H9 (cell line): ENCODE data around the gene THBS2. TPM values are rescaled to one million over a fixed set of nuclear protein-coding genes. Genes with fewer than 3 reads are reported as not detected.

Source experiments
- DNase-seq: peaks from one replicate; pipeline ENCODE4 v3.0.0-alpha.2; 2017
- H2AFZ ChIP-seq: one replicate; pipeline ENCODE4 v1.6.1; 2013; ENCODE audit warnings: mild to moderate bottlenecking, low read length, control low read depth, moderate library complexity
- H2AK5ac ChIP-seq: 2 replicates; pipeline ENCODE4 v1.6.1; 2013; ENCODE audit warnings: low read length, control low read depth, mixed read lengths; ENCODE audit not compliant: insufficient read length
- H2BK120ac ChIP-seq: one replicate; pipeline ENCODE4 v1.6.1; 2013; ENCODE audit warnings: low read depth, mild to moderate bottlenecking, low read length, control low read depth, inconsistent platforms; ENCODE audit not compliant: poor library complexity, severe bottlenecking
- H2BK12ac ChIP-seq: 2 replicates; pipeline ENCODE4 v1.6.1; 2013; ENCODE audit warnings: low read length, control low read depth, mixed read lengths, low read depth; ENCODE audit not compliant: insufficient read length
- H2BK15ac ChIP-seq: 2 replicates; pipeline ENCODE4 v1.6.1; 2013; ENCODE audit warnings: low read depth, low read length, control low read depth
- H2BK20ac ChIP-seq: one replicate; pipeline ENCODE4 v1.6.1; 2013; ENCODE audit warnings: low read depth, mild to moderate bottlenecking, low read length, control low read depth, inconsistent platforms; ENCODE audit not compliant: poor library complexity, severe bottlenecking
- H2BK5ac ChIP-seq: 2 replicates; pipeline ENCODE4 v1.6.1; 2013; ENCODE audit warnings: low read length, control low read depth, mixed read lengths; ENCODE audit not compliant: insufficient read length
- H3K14ac ChIP-seq: 2 replicates; pipeline ENCODE4 v1.6.1; 2013; ENCODE audit warnings: low read length, control low read depth; ENCODE audit not compliant: insufficient read depth
- H3K18ac ChIP-seq: 2 replicates; pipeline ENCODE4 v1.6.1; 2013; ENCODE audit warnings: low read depth, mild to moderate bottlenecking, mixed read lengths, low read length, control low read depth; ENCODE audit not compliant: insufficient read length
- H3K23ac ChIP-seq: 2 replicates; pipeline ENCODE4 v1.6.1; 2013; ENCODE audit warnings: low read length, control low read depth, mixed read lengths, low read depth; ENCODE audit not compliant: insufficient read length
- H3K23me2 ChIP-seq: 2 replicates; pipeline ENCODE4 v1.6.1; 2013; ENCODE audit warnings: low read depth, mild to moderate bottlenecking, mixed read lengths, low read length, control low read depth; ENCODE audit not compliant: insufficient read length, poor library complexity, severe bottlenecking
- H3K27ac ChIP-seq: 2 replicates; pipeline ENCODE4 v1.5.1; 2013; ENCODE audit warnings: low read length, control low read depth, mixed read lengths, low read depth; ENCODE audit not compliant: insufficient read length
- H3K27me3 ChIP-seq: 2 replicates; pipeline ENCODE4 v1.6.1; 2013; ENCODE audit warnings: low read length, control low read depth, inconsistent platforms; ENCODE audit not compliant: insufficient read depth
- H3K4ac ChIP-seq: 2 replicates; pipeline ENCODE4 v1.6.1; 2013; ENCODE audit warnings: low read depth, mild to moderate bottlenecking, control low read depth, inconsistent platforms, low read length, moderate library complexity
- H3K4me1 ChIP-seq: 2 replicates; pipeline ENCODE4 v1.6.1; 2013; ENCODE audit warnings: low read length, control low read depth, inconsistent platforms; ENCODE audit not compliant: insufficient read depth
- H3K4me2 ChIP-seq: 2 replicates; pipeline ENCODE4 v1.6.1; 2013; ENCODE audit warnings: low read length, control low read depth, mixed read lengths; ENCODE audit not compliant: insufficient read length, insufficient read depth
- H3K56ac ChIP-seq: 2 replicates; pipeline ENCODE4 v1.6.1; 2013; ENCODE audit warnings: low read depth, mild to moderate bottlenecking, mixed read lengths, low read length, control low read depth; ENCODE audit not compliant: insufficient read length
- H3K79me1 ChIP-seq: 2 replicates; pipeline ENCODE4 v1.6.1; 2013; ENCODE audit warnings: low read depth, mild to moderate bottlenecking, moderate library complexity, low read length, control low read depth, inconsistent platforms; ENCODE audit not compliant: insufficient read depth, poor library complexity, severe bottlenecking
- H3K79me2 ChIP-seq: 2 replicates; pipeline ENCODE4 v1.6.1; 2013; ENCODE audit warnings: low read length, control low read depth, inconsistent platforms; ENCODE audit not compliant: insufficient read depth
- H3K9ac ChIP-seq: 2 replicates; pipeline ENCODE4 v1.6.1; 2013; ENCODE audit warnings: low read length, control low read depth, mixed read lengths; ENCODE audit not compliant: insufficient read length; ENCODE audit errors: extremely low read depth
- H3K9me3 ChIP-seq: one replicate; pipeline ENCODE4 v1.6.1; 2013; ENCODE audit warnings: low read depth, low read length, inconsistent platforms; ENCODE audit not compliant: control insufficient read depth
- H3T11ph ChIP-seq: one replicate; pipeline ENCODE4 v1.6.1; 2013; ENCODE audit warnings: mild to moderate bottlenecking, low read length, control low read depth, inconsistent platforms
- H4K20me1 ChIP-seq: one replicate; pipeline ENCODE4 v1.6.1; 2013; ENCODE audit not compliant: control insufficient read depth, insufficient read length, insufficient read depth
- H4K5ac ChIP-seq: 2 replicates; pipeline ENCODE4 v1.6.1; 2013; ENCODE audit warnings: low read depth, mild to moderate bottlenecking, mixed read lengths, low read length, control low read depth; ENCODE audit not compliant: insufficient read length
- H4K8ac ChIP-seq: replicated peaks from 2 replicates; pipeline ENCODE4 v1.6.1; 2013; ENCODE audit warnings: low read length, control low read depth, mixed read lengths, low read depth; ENCODE audit not compliant: insufficient read length
- H4K91ac ChIP-seq: 2 replicates; pipeline ENCODE4 v1.6.1; 2013; ENCODE audit warnings: low read depth, mild to moderate bottlenecking, moderate library complexity, mixed read lengths, low read length, control low read depth; ENCODE audit not compliant: insufficient read length
- H3K27ac Mint-ChIP-seq, 3 experiments: 2 replicates in 2 of 3; 3 replicates in 1 of 3; pipeline ENCODE4 v1.8.0; 2020 to 2021; ENCODE audit warnings: mixed read lengths in 3 of 3, mild to moderate bottlenecking in 1 of 3, moderate library complexity in 1 of 3
- H3K27me3 Mint-ChIP-seq: 2 replicates; pipeline ENCODE4 v1.8.0; 2021; ENCODE audit warnings: low read depth, mild to moderate bottlenecking, moderate library complexity, mixed read lengths
- H3K36me3 Mint-ChIP-seq, 3 experiments: 2 replicates in 2 of 3; 3 replicates in 1 of 3; pipeline ENCODE4 v1.8.0; 2020 to 2021; ENCODE audit warnings: low read depth in 3 of 3, mixed read lengths in 3 of 3; ENCODE audit not compliant: insufficient read depth in 1 of 3
- H3K4me1 Mint-ChIP-seq, 2 experiments: 2 replicates each; pipeline ENCODE4 v1.8.0; 2020; ENCODE audit warnings: mixed read lengths in 2 of 2
- H3K4me3 Mint-ChIP-seq, 2 experiments: 2 replicates in 1 of 2; 3 replicates in 1 of 2; pipeline ENCODE4 v1.8.0; 2020 to 2021; ENCODE audit warnings: mild to moderate bottlenecking in 2 of 2, mixed read lengths in 2 of 2, moderate library complexity in 1 of 2
- H3K9me3 Mint-ChIP-seq, 2 experiments: 2 replicates in 1 of 2; 3 replicates in 1 of 2; pipeline ENCODE4 v1.8.0; 2020; ENCODE audit warnings: mild to moderate bottlenecking in 2 of 2, mixed read lengths in 2 of 2, moderate library complexity in 1 of 2
- CTCF ChIP-seq: fragments of 200-600 bp; sonication (generic); conservative IDR thresholded peaks from 3 replicates; pipeline ENCODE4 v1.8.0; 2021; ENCODE audit warnings: antibody characterized with exemption, mild to moderate bottlenecking
- WGBS: extraction: QIAGEN DNeasy Blood & Tissue Kit; methylation state at CpG from one replicate; pipeline ENCODE4 v1.1.7; 2013; ENCODE audit warnings: missing lambda C conversion rate, low lambda C conversion rate, mixed read lengths; ENCODE audit not compliant: insufficient read length; ENCODE audit errors: extremely low coverage; 5-methylcytosine and 5-hydroxymethylcytosine counted together
- total RNA-seq: library from RNA; stranded (reverse); gene quantifications from 2 replicates; pipeline ENCODE4 v1.2.1, GENCODE V29; 2021

THBS2 gene
- total RNA-seq, 1 experiment from 2014 or later = 14.7 TPM

GRCh38 chr6:169296170-169296569 lies 42.5 kb upstream of the THBS2 start:
- Histone ChIP-seq H3K4me1 (no peaks in the 10 kb centered on the region; the same call in 1 of the 2 replicates), H3K4ac (no peak overlapping the region), H2BK12ac (no peak overlapping the region), H3K79me1 (no peaks in the 10 kb centered on the region), H2AK5ac (no peak overlapping the region), H3K4me2 (no peak overlapping the region), H3K9ac (no peak overlapping the region), H3K18ac (no peak overlapping the region), H3K27me3 (no peaks in the 10 kb centered on the region), H3K79me2 (no peaks in the 10 kb centered on the region), H2BK120ac (no peak overlapping the region), H4K91ac (no peak overlapping the region), H3K23ac (no peak overlapping the region), H3K56ac (no peak overlapping the region), H3K23me2 (no peaks in the 10 kb centered on the region), H2BK5ac (no peak overlapping the region), H4K8ac (no peak overlapping the region), H2BK15ac (no peak overlapping the region), H4K20me1 (no peaks in the 10 kb centered on the region), H2AFZ (no peak overlapping the region), H3K14ac (no peak overlapping the region), H3K27ac (no peak overlapping the region), H3K9me3 (no peaks in the 10 kb centered on the region), H4K5ac (no peak overlapping the region), H3T11ph (no peak overlapping the region), H2BK20ac (no peak overlapping the region)
- TF ChIP-seq CTCF = no peak
- DNase-seq = no peak
- H3K9me3 Mint-ChIP-seq = peaks cover 6 to 10% of the 10 kb centered on the region in 2 experiments; a peak in 4 of 5 replicates
- H3K27me3 Mint-ChIP-seq = 0 out of 2 replicates have a peak, but pooled peaks cover 1% of the 10 kb centered on the region
- H3K4me3 Mint-ChIP-seq = no peak overlapping the region
- WGBS = no CpG with 5 or more reads among the region's 1 CpG
- H3K36me3 Mint-ChIP-seq = peaks cover 0 to 9% (median 2%) of the 10 kb centered on the region in 3 experiments; a peak in 2 of 7 replicates
- H3K27ac Mint-ChIP-seq = no peak overlapping the region
- peaks cover 6 to 10% of the 10 kb centered on the region in 2 experiments for H3K4me1 Mint-ChIP-seq
